Measurements from ENCODE around the gene PAN2.
"Not testable (repeated sequence)": the region's sequence is repeated elsewhere in the genome, so short reads cannot be mapped to it uniquely, and the experiment has no call there.

The PAN2 gene

DNA sequence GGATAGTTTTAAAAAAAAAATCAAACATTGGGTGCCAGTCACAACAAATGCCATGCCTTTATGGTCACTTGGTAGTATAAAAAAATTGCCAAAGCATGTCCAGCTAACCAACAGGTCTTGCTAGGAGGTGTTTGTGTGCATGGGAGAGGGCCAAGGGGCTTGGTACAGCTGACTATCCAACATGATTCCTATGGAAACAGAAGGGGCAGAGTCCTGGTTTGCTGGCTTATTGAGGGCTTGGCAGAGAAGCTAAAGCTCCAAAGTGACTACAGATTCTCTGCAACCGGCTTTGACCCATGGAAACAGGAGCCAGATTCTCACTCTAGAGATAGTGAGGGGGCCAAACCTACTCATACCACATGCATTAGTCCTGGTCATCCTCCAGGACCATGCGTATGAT, 61.3 kb downstream of the PAN2 start:
- in situ Hi-C loops (cut with HindIII; ENCODE audit: low sequenced_read_pairs) = not testable (repeated sequence)

DNA sequence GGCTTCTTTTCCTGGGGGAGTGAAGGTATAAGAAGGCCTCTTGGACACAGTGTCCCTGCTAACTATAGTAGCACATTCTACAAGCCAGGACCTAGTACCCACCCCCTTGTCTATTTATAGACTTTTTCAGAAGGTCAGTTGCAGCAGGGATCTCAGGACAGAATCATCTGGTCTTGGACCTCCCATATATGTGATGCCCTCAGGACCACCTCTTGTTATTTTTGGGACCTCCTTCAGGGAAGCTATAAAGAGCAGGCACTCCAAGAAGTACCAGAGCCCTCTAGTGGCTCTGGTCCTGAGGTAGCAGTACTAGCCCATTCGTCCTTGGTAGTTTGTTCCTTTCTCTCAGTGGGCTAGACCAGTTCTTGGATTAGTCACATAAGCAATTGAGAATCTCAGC, 62.8 kb downstream of the PAN2 start:
- in situ Hi-C loops (cut with HindIII; ENCODE audit: low sequenced_read_pairs) = no loop called here

DNA sequence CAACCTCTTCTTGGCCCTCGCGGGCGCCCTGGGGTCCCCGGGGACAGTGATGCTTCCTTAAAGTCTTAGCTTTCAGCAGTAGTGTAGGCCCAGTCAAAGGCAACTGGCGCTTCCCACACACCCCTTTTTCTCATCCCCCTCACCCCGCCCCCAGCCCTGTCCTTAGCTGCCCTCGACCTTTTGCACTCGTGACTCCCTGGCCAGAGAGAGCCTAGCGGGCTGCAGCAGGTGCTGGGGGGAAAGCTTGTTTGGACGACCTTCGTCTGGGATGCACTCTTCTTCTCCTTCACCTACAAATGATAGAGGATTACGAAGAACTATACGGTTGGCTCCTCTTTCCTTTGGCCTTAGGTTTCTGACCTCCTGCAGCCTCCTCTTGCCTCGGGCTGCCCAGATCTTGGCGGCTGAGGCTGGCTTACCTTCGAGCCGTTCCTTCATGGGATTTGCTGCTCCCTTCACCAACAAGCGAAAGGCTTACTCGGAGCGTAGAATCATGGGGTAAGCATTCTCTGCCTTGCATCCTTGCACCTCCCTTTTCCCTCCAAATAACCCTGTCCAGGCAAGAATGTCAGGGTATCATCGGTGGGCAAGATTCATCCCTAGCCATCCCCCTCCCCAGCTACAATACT, 66.2 kb downstream of the PAN2 start:
- in situ Hi-C loops (cut with HindIII; ENCODE audit: low sequenced_read_pairs) = no loop called here

DNA sequence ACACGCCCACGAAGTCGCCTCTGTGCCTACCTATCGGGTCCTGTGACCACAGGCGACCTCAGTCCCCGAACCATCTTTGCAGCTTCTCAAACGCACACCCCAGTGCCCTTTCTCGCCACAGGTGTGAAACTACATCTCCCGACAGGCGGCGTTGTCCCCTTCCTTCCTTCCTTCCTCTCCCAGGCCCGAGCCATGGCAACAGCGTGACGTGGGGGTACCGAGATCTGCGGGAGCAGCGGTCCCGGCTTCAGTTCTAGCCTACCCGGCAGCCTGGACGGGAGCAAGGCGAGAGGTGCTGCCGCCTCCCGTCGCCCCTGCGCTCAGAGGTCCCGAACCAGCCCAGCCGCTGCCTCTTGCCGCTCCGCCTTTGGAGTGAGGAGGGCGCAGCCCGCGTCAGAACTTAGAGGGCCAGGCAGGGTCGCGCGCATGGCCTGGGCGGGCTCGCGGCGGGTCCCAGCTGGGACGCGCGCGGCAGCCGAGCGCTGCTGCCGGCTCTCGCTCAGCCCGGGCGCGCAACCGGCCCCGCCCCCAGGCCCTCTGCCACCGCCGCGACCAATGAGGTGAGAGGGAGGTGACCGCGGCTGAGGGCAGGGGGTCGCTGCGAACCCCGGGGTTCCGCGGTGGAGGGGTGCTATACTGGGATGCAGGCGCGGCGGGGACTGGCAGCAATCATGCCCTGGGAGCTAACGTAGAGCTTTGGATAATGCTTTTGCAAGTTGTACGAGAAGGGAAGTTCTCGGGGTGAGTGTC, 66.9 kb downstream of the PAN2 start, which contains the start of gene COQ10A:
COQ10A (plus strand) TSS at position 250 of the 750 bp plus-strand sequence; CDS start at position 427, 177 bp downstream.
- in situ Hi-C loops (cut with HindIII; ENCODE audit: low sequenced_read_pairs) = no loop called here

Data from endothelial cell of hepatic sinusoid (primary cell).